CD4-positive, alpha-beta T cell treated with Interleukin-10 for 1 hour (primary cell): ENCODE measurements around the gene NTPCR.

Experiments
- DNase-seq: peaks from one replicate; pipeline ENCODE4 v3.0.0-alpha.2; 2020

The NTPCR gene

GRCh38 chr1:233019778-233020325 is 69.4 kb downstream of the NTPCR start:
- DNase-seq, result no peak

DNA sequence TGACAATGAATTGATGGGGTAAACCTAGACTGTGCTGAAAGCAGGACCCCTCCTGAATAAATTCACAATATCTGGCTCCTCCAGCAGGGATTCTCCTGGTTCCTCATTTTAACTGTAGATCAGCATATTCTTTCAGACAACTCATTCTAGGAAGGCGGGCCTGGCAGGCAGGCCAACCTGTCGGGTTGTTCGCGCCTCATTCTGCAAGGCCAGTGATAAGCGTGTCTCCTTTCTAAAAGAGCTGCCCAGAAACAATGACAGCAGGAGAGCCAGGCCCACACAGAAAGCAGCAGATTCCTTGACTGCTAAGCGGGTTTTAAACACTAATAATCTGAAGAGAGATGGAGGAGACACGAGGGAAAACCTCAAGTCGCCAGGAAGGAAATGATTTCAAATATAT is 70.0 kb downstream of the NTPCR start:
- DNase-seq, result no peak

GRCh38 chr1:233022246-233022645 is 71.8 kb downstream of the NTPCR start:
- no peak for DNase-seq

DNA sequence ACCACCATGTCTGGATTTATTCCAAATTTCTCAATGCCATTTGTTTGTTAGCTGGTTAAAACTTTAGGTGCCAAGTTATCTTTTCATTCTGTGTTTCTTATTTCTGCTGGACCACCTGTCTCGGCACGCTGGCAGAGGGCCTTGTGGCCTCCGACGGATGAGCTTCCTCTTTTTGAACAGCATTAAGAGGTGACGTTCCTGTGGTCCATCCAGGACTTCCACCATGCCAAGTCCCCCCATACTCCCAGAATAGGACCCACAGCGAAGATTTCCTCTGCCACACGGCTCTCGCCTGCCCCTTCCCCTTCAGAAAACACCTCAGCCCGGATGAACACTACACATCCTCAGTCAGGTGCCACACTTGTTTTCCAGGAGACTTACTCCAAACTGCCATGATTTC is 73.8 kb downstream of the NTPCR start:
- DNase-seq, result no peak

- peak; percentile 6 for DNase-seq
These were observed 74.7 kb downstream of the NTPCR start for GRCh38 chr1:233025157-233025556.

GRCh38 chr1:233025567-233025966 is 75.2 kb downstream of the NTPCR start:
- DNase-seq, result no peak

- DNase-seq, result no peak
These were observed 76.6 kb downstream of the NTPCR start for GRCh38 chr1:233027046-233027445.

GRCh38 chr1:233031521-233031920 is 81.1 kb downstream of the NTPCR start:
- DNase-seq, result no peak

DNA sequence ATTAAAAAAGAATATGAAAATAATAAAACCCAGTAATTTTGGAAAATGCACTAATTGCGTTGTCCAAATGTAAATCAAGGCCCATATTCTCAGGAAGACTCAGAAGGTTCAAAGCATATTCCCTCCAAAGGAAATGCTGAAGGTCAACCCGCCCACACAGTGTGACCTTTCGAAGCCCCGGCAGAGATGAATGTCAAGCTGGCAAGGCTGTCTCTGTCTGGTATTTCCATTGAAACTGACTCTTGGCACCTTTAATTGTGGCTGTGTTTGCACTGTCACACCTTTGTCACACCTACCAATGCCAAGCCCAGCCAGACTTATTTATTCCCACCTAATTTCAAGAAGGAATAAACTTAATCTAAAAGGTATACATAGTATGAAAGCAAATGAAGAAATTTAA is 82.5 kb downstream of the NTPCR start:
- no peak for DNase-seq

DNA sequence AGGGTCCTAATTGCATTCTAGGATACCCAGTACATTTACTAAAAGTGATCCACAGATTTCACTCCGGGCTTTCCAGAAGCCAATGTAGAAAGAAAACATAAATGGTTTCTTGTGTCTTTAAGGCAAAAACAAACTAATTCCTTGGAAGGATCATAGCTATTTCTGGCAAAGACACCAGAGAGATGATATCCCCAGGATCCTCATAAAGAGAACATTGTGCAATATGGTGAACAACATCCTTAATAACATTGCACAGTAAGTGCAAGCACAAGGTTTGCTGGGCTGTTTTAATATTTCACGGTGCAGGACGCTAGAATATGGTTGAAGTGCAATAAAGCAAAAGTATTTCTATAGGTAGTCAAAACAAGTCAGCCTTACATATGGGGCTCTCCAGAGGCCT is 83.0 kb downstream of the NTPCR start:
- DNase-seq, result no peak
